NCI-H2029 treated with DMSO at 0.1 percent for 48 hours (cell line): ENCODE data around the gene LATS2.
"Not testable (repeated sequence)": the region's sequence is repeated elsewhere in the genome, so short reads cannot be mapped to it uniquely, and the experiment has no call there.

ENCODE experiments used
- DNase-seq: peaks from one replicate; lab custom pipeline; 2025; lab: John Stamatoyannopoulos, UW

Gene LATS2

DNA sequence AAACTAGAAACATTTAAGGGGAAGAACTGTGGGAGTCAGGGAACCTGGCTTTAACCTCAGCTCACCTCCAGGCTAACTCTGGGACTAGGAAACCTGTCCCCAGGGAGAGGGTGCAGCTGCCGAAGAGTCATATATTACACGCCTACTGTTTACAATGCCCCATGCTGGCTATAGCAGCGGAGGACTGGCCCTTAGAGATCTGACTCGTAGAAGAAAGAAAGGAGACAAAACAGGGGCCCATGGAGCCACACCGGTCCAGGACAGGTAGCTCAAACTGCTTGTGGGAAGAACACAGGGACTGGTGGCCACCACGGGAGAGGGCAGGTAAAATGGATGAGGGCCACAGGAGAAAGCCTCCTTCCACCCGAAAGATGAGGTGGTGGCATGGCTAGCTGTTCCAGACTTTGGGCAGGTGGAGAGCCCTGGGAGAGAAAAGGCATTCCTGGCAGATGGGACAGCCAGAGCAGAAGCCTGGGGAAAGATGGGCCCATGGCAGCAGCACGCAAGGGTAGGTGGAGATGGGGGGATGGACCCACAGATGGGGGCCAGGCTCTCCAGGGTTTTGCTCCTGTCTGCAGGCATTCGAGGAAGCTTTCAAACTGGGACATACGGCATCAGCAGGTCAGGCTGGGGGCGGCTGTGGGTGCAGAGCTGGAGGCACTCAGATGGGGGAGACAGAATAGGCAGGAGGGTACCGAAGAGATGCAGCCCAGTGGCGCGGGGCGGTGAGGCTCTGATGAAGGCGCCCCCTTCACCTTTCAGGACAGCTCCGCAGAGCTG lies 69.5 kb downstream of the LATS2 start:
- no peak for DNase-seq

DNA sequence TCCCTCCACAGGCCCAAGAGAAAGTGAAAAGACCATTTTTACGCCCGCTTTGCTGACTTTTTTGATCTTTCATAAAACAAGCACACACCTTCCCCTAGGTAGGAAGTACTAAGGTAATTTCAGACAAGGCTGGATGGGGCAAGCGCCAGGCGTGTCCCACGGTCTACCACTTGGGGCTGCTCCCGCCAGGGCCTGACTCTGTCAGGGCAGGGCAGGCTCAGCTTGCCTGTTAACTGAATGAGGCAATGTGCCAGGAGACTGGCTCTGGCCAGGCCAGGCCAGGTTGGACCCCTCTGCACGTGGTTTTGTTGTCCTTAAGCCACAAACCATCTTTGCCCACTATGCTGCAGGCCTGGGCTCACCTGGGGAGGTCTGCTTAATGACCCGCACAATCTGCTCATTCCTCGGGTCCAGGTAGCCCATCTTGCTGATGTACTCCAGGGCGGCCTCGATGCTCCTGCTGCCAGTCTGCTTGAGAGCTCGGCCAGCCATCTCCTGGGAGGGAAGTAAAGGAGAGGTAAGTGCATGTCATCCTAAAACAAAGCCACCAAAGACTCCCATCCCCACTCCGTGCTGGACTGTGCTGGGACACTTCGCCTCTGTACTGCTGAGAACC lies 70.4 kb downstream of the LATS2 start:
- no peak for DNase-seq

DNA sequence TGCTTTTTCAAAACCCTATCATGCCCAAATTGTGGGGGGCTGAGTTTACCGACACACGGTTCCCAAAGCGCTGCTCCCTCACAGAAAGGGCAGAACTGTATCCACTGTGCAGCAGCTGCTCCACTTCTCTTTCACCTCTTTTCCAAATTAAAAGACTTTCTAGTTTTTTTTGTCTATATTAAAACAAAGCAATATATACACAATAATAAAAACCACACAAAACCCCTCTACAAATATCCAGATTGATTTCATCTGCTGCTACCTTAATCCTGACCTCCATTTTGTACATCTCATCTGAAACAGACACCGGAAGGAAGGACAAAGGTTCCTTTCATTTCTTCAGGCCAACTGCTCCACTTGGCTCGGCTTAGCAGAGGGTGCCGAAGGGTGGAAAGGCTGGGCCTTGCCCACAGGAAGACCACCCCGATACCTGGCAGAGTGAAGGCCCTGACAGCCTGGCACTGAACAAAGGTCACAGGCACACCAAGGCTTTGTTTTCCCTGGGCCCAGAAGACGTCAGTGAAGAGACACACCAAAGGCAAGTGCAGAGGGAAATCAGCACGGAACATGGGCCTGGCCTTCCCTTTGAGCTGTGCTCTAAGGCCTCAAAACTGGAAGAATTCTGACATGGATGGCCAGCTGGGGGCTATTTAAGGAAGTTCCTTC lies 71.6 kb downstream of the LATS2 start:
- DNase-seq: no peak

DNA sequence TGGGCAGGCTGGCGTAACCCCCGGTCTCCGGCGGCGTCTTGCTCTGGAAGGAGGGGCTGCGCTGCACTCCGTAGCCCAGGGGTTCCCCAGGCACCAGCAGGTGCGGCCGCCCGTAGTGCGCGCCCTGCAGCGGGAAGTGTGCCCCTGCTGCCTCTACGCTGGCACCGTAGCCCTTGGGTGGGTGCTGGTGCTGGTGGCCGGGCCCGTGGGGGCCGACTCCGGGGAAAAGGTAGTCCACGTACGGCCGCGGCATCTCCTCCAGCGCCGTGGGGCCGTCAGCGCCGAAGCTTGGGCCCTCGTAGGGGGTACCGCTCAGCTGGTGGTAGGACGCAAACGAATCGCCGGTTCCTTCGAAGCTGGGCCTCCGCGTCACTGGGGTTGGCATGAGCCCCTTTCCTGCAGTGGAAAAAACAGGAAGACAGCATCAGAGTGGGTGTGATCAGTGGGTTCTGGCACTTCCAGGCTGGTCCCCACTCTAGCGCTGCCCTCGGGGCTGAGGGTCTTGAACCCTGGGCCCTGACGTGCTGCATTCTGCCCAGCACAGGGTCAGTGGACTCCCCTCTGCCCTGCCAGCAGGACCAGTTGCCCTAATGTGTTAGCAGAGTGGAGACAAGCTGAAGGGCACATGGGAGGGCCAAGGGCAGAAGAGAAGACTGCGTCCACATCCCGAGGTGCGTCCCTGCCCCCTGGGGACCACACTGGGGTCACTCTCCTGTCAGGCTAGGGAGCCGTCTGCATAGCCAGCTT lies 72.3 kb downstream of the LATS2 start:
- DNase-seq: no peak

DNA sequence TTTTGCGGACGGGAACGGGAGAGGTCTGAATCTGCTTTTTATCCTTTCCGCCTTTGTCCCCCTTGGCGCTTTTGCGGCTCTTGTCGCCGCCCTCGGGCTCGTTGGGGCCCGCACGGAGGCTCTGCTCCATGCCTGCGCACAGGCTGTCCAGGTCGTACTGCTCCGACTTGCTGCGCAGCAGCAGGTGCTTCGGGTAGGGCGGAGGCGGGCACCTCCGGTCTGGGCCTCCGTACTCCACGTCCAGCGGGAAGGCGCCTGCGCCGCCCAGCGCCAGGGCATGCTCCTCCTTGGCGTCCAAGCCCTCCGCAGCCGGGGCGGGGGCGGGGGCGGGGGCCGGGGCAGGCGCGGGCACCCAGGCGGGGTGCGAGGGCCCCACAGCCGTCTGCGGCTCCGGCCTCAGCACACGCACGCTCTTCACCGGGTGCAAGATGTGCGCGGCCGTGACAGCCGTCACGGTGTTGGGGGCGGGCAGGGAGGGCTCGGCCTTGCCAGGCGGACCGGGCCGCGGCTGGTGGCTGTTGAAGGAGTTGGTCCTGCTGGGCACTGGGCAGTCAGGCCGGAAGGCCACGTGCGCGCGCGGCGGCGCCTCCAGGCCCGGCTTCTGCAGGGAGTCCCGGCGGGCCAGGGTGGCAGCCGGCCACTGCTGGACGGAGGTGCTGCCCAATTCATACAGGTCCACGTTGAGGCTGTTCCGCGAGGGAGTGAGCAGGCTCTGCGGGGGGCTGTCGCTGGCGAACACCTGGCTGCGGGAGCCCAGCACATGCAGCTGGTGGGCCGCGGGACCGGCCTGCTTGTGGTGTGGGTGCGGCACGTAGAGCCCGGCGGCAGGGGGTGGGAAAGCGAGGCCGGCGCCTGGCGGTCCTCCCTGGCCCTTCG lies 73.1 kb downstream of the LATS2 start:
- DNase-seq: no peak

DNA sequence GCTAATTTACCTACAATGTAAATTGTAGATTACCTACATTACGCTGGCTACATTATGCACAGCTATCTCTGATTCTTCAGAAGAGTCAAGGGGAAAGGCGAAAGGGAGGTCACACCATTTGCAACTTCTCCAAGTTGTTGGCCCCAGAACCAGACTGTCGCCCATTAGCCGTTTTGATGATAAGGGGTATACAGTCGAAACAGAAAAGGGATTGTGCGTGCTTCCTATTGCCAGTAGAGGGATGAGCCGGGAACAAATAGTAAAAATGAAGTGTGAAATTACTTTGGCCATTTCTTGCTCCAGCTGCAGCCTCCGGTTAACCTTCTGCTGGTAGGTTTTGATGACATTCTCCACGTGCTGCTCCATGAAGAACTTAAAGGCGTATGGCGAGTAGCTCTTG lies 73.8 kb downstream of the LATS2 start:
- DNase-seq: no peak

DNA sequence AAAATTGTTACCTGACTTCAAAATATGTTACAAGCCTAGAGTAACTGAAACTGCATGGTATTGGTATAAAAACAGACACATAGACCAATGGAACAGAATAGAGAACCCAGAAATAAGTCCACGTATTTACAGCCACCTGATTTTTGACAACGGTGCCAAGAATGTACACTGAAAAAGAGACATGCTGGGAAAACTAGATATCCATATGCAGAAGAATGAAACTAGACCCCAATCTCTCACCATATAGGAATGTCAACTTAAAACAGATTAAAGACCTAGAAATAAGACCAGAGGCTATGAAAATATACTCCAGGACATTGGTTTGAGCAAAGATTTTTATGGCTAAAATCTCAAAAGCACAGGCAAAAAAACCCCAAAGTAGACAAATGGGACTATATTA lies 76.5 kb downstream of the LATS2 start:
- no peak for DNase-seq

DNA sequence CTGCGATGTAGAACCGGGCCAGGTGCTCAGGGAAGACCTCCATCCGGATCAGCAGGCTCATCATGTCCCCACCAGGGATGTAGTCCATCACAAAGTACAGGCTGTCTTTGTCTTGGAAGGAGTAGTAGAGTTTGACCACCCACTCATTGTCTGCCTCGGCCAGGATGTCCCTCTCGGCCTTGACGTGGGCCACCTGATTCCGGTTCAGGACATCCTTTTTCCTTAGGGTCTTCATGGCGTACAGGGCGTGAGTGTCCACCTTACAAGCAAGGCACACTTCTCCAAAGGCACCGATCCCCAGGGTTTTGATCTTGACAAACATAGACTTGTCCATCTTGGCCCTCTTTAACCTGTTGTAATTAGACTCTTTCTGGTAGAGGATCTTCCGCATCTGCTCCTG lies 78.0 kb downstream of the LATS2 start:
- no peak for DNase-seq

DNA sequence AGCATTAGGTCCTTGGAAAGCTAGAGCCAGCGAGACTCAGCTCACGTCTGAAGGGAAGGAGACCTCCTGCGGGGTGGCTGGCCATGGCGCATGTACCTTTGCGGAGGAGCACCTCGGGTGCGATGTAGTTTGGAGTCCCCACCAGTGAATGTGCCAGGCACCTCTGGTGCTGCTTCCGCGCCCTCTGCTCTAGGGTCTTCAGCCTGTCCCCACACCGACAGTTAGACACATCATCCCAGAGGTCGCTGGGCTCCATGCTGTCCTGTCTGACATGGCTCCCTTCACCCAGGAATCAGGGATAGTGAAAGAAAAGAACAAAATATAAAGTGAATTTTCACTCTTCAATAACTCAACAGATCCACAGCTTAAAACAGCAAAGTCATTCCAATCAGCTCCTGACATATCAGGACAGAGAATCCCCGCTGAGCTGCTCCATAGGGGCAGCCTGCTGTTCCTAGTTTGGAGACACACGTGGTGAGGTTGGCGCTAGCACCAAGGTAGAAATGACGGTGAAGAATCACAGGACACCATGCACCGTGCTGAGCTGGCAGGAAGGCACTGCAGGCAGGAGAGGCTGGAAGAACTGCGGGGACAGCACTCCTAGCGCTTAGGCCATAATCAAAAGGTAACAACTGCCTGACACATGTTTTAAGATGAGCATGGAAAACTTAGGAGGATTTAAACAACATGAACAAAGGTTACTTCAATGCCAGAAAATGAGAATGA lies 79.9 kb downstream of the LATS2 start:
- DNase-seq: no peak

DNA sequence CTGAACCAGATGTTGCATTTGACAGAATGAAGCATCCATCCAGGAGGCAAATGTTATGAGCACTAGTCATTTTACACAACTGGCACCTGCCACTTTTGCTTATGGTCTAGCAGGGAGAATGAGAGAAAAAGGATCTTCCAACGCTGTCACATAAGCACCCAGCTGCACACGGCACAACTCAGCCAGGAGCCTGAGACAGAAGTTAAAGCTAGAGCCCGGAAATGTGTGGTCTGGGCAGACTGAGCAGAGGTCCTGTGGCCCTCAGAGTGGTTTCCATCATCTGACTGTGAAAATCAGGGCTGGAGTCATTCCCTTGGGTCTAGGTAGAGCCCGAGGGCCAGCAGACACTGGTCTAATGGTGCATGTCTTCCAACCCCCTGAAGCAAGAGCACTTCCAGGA lies 80.5 kb downstream of the LATS2 start:
- DNase-seq: no peak

DNA sequence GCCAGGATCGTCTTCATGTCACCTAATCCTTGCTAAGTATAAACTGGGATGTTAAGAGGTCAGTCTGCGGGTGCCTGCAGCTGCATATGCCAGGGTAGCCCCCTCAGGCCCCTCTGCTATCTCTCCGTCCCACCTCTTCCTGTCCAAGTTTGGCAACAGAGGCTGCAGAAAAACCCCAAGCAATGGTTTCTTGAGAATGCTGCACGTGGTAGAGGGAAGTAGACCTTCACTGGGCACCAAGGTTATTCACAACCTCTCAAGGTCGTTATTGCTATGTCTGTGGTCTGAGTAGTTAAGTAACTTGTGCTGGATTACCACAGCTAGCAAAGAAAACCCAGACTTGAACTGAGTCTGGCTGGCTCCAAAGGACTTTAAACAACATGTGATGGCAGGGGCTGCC lies 81.0 kb downstream of the LATS2 start:
- no peak for DNase-seq

DNA sequence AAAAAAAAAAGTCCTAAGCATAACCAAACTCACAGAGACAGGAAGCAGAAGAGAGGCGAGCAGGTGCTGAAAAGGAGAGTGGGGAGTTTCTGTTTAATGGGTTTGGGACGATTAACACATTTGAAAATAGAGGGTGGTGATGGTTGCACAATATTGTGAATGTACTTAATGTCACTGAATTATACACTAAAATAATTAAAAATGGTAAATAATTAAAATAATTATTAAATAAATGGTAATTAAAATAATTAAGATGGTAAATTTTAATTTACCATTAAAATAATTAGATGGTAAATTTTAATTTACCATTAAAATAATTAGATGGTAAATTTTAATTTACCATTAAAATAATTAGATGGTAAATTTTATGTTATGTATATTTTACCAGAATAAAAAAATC lies 84.0 kb downstream of the LATS2 start:
- no peak for DNase-seq

DNA sequence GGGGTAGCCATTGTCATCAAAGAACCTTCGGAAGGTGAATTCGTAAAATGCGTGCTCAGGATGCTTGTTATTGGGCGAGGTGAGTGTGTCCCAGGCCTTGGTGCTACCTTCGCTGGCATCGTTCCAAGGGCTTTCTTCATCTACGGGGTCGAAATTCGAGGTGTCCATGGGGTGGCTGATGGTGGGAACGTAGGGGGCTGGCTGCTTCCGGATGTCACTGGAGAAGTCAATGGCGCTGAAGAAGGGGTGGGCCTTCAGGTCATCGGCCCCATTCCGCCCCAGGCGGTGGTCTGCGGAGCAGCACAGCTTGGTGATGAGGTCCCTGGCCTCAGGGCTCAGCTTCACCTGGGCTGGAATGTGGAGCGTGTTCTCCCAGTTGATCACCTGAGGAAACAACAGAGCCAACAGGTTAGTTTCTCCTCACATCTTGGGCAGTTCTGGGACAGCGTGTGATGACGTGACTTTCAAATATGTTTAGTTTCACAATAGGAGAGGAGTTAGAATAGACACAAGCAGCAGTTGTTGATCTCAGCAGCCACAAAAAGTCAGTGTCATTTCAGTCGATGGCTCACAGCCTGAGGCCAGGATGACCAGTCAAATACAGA lies 86.3 kb downstream of the LATS2 start:
- DNase-seq: no peak

DNA sequence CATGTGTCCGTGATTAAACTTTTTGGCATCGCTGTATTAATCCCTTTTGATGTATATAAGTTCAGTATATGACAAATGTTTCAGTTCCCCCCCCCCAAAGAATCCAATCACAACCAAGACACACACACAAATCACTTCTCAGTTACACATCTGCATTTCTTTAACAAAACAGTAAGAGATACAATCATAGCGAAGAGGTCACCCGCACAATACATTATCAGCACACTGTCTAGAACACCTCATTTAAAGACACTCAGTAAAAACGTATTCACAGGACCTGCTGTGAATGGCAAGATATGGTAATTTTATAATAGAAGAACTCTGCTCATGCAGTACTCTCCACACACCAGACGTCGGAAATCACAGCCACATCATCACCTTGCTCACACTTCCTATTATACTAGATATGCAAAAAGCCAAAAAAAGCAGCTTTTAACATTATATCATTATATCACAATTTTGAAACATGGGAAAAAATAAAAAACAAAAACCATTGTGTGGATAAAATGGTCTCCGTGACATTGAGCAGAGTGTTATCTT lies 87.4 kb downstream of the LATS2 start:
- DNase-seq: no peak

DNA sequence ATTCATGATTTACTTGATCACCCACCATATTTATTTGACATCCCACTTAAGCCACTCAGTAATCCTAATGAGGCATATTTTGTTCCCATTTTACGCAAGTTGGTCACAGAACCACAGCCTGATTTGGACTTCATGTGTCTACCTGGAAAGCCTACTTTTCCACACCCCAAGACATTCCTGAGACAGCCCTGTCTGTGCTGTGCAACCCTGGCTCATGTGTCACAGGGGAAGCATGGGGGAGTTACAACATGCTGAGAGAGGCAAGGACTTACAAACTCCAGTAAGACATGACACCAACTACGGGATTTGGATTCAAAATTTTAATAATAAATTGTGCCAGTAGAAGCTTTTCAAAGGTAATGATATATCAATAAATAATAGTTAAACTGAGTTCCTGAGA lies 88.7 kb downstream of the LATS2 start:
- DNase-seq: no peak

DNA sequence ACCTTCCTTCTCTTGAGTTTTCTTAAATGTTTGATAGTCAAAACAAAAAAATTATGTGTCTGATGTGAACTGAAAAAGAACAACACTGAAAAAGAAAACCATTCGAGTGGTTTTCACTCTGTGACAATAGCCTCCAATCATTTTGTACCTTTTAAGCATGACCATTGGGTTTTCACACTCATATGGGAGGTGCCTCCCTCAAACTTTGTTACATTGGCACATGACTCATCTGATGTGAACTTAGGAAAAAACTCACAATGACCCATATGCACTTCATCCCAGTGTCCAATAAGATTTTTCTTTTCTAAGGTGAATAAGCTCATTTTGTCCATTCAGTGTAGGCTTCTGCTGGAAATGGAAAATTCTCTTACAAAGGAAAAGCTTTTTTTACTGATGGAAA lies 92.2 kb downstream of the LATS2 start:
- DNase-seq: no peak

DNA sequence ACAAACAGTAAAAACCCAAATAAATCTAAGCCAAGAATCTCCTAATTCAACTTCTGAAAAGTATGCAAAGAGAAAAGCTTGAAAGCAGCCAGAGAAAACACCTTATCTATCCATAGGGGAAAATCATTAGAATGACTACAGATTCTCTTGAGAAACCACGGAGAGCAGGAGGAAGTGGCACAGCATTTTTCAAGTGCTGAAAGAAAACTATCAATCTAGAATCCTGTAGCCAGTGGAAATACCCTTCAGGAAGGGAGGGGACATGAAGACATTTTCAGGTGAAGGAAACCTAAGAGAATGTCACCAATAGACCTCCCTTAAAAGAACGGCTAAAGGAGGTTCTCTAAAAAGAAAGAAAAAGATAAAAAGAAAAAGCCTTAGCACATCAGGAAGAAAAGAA lies 92.6 kb downstream of the LATS2 start:
- DNase-seq: no peak

DNA sequence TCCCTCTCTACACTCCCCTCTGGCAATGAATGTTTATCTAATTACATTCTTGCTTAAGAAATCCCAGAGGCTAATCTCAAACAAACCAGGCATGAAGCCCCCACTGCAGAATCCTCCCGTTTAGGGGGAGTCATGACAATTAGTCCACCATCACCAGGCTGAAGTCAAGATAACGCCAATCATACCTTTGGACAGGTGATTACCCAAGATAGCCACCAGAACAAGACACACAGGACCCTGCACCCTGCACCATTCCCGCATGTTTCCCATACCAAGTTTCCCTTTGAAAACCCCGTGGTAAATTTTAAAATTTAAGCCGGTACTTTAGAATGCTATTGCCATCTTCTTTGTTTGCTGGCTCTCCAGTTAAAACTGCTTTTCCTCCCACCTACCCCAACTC lies 94.0 kb downstream of the LATS2 start:
- DNase-seq: no peak

DNA sequence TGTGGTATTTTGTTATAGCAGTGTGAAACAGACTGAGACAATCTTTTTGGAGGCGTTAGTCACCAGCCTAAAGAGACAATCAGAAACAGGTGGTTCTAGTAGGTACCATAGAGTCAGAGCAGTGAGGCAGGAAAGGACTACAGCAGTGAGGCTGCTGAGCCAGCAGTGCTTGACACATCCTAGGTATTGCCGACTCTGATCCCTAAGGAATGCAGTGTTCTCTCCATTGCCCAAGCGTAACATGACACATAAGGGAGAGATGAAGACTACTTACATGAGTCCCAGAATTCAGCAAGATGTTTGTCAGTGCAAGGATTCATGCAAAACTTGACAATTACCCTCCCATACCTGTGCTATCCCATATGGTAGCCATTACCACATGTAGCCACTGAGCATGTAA lies 96.5 kb downstream of the LATS2 start:
- no peak for DNase-seq

DNA sequence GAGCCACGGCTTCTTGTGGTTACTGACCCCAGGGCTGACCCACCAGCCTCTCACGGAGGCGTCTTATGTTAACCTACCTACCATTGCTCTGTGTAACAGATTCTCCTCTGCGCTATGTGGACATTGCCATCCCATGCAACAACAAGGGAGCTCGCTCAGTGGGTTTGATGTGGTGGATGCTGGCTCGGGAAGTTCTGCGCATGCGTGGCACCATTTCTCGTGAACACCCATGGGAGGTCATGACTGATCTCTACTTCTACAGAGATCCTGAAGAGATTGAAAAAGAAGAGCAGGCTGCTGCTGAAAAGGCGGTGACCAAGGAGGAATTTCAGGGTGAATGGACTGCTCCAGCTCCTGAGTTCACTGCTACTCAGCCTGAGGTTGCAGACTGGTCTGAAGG lies 99.7 kb downstream of the LATS2 start:
- not testable (repeated sequence) for DNase-seq
